WTC11 (cell line): ENCODE data around the gene FREY1. TPM values are rescaled to one million over a fixed set of nuclear protein-coding genes. Genes with fewer than 3 reads are reported as not detected.

Experiments used
- ATAC-seq: fragments of 200-7000 bp; cut with Tn5 transposase; 2 replicates; pipeline ENCODE4 v1.10.0; 2021; ENCODE audit warnings: mild to moderate bottlenecking, moderate library complexity
- CTCF ChIA-PET: fragments of 300-600 bp; sonication (Branson Sonifier 250); formaldehyde crosslinking; loops from one replicate; lab custom pipeline; 2021; ENCODE audit warnings: antibody characterized with exemption; lab: Charles Lee
- POLR2A ChIA-PET: fragments of 350-600 bp; sonication (Branson Sonifier 250); formaldehyde crosslinking; loops from one replicate; lab custom pipeline; 2021; ENCODE audit warnings: antibody characterized with exemption; lab: Charles Lee
- DNase-seq: peaks from one replicate; pipeline ENCODE4 v3.0.0; 2021; ENCODE audit warnings: low spot score
- H3K27ac Mint-ChIP-seq: 2 replicates; pipeline ENCODE4 v1.8.0; 2021; ENCODE audit warnings: mixed read lengths
- H3K27me3 Mint-ChIP-seq: 2 replicates; pipeline ENCODE4 v1.8.0; 2021; ENCODE audit warnings: low read depth, mild to moderate bottlenecking, moderate library complexity, mixed read lengths
- H3K36me3 Mint-ChIP-seq: 2 replicates; pipeline ENCODE4 v1.8.0; 2021; ENCODE audit warnings: mixed read lengths
- H3K4me1 Mint-ChIP-seq: 2 replicates; pipeline ENCODE4 v1.8.0; 2022; ENCODE audit warnings: mixed read lengths
- H3K4me3 Mint-ChIP-seq: 2 replicates; pipeline ENCODE4 v1.8.0; 2021; ENCODE audit warnings: mild to moderate bottlenecking, moderate library complexity, mixed read lengths
- H3K9me3 Mint-ChIP-seq: 2 replicates; pipeline ENCODE4 v1.8.0; 2021; ENCODE audit warnings: mixed read lengths
- ARID4B ChIP-seq: sonication (generic); formaldehyde crosslinking; IDR thresholded peaks from 2 replicates; pipeline ENCODE4 v1.8.0; 2023; ENCODE audit warnings: missing genetic modification reagents, mild to moderate bottlenecking, borderline replicate concordance
- CREM ChIP-seq: sonication (generic); formaldehyde crosslinking; IDR thresholded peaks from 2 replicates; pipeline ENCODE4 v1.8.1; 2022; ENCODE audit warnings: mild to moderate bottlenecking, missing genetic modification reagents, moderate library complexity
- ETV6 ChIP-seq: sonication (generic); formaldehyde crosslinking; IDR thresholded peaks from 2 replicates; pipeline ENCODE4 v1.8.1; 2022; ENCODE audit warnings: mild to moderate bottlenecking, missing genetic modification reagents
- FOXJ3 ChIP-seq: sonication (generic); formaldehyde crosslinking; IDR thresholded peaks from 2 replicates; pipeline ENCODE4 v1.9.0; 2021; ENCODE audit warnings: missing genetic modification reagents, mild to moderate bottlenecking, borderline replicate concordance
- GABPB1 ChIP-seq: sonication (generic); formaldehyde crosslinking; IDR thresholded peaks from 2 replicates; pipeline ENCODE4 v1.8.1; 2023; ENCODE audit warnings: mild to moderate bottlenecking, missing genetic modification reagents
- GRHL2 ChIP-seq: fragments of 250-450 bp; sonication (Bioruptor Pico); IDR thresholded peaks from 2 replicates; pipeline ENCODE4 v1.8.0; 2022; ENCODE audit warnings: mild to moderate bottlenecking, moderate library complexity; ENCODE audit not compliant: insufficient replicate concordance, severe bottlenecking
- KAT7 ChIP-seq: sonication (generic); formaldehyde crosslinking; IDR thresholded peaks from 2 replicates; pipeline ENCODE4 v1.8.1; 2023; ENCODE audit warnings: missing genetic modification reagents, mild to moderate bottlenecking, borderline replicate concordance
- NFYB ChIP-seq: sonication (generic); formaldehyde crosslinking; conservative IDR thresholded peaks from 2 replicates; pipeline ENCODE4 v1.8.0; 2022; ENCODE audit warnings: low read depth, missing genetic modification reagents
- SP1 ChIP-seq: sonication (generic); formaldehyde crosslinking; conservative IDR thresholded peaks from 2 replicates; pipeline ENCODE4 v1.8.1; 2022; ENCODE audit warnings: missing genetic modification reagents
- TEAD1 ChIP-seq: sonication (generic); formaldehyde crosslinking; IDR thresholded peaks from 2 replicates; pipeline ENCODE4 v1.8.0; 2022; ENCODE audit warnings: mild to moderate bottlenecking, missing genetic modification reagents
- TP53 ChIP-seq: sonication (generic); formaldehyde crosslinking; IDR thresholded peaks from 2 replicates; pipeline ENCODE4 v1.8.1; 2023; ENCODE audit warnings: mild to moderate bottlenecking, missing genetic modification reagents
- ZNF232 ChIP-seq: sonication (generic); formaldehyde crosslinking; IDR thresholded peaks from 2 replicates; pipeline ENCODE4 v1.8.0; 2022; ENCODE audit warnings: mild to moderate bottlenecking, missing genetic modification reagents
- total RNA-seq: library from RNA; stranded (reverse); gene quantifications from 3 replicates; pipeline ENCODE4 v1.2.3, GENCODE V29; 2021
- TF ChIP-seq, protein P1 (sequence below): sonication (generic); formaldehyde crosslinking; IDR thresholded peaks from 2 replicates; pipeline ENCODE4 v1.8.1; 2023; ENCODE audit warnings: mild to moderate bottlenecking, missing genetic modification reagents, borderline replicate concordance
- TF ChIP-seq, protein P2 (sequence below): fragments of 250-450 bp; sonication (Bioruptor Pico); IDR thresholded peaks from 2 replicates; pipeline ENCODE4 v1.8.0; 2021; ENCODE audit warnings: mild to moderate bottlenecking
- TF ChIP-seq, protein P3 (sequence below): fragments of 250-450 bp; sonication (Bioruptor Pico); IDR thresholded peaks from 2 replicates; pipeline ENCODE4 v1.9.0; 2021; ENCODE audit warnings: mild to moderate bottlenecking
- TF ChIP-seq, protein P4 (sequence below): sonication (generic); formaldehyde crosslinking; IDR thresholded peaks from 2 replicates; pipeline ENCODE4 v1.8.0; 2022; ENCODE audit warnings: mild to moderate bottlenecking, missing genetic modification reagents
- TF ChIP-seq, protein P5 (sequence below): sonication (generic); formaldehyde crosslinking; IDR thresholded peaks from 2 replicates; pipeline ENCODE4 v1.8.1; 2023; ENCODE audit warnings: mild to moderate bottlenecking, missing genetic modification reagents
- TF ChIP-seq, protein P6 (sequence below): sonication (generic); formaldehyde crosslinking; IDR thresholded peaks from 2 replicates; pipeline ENCODE4 v1.8.1; 2022; ENCODE audit warnings: low read depth, missing genetic modification reagents, borderline replicate concordance

Gene FREY1
- total RNA-seq, 1 experiment from 2014 or later = 2.1 TPM

DNA sequence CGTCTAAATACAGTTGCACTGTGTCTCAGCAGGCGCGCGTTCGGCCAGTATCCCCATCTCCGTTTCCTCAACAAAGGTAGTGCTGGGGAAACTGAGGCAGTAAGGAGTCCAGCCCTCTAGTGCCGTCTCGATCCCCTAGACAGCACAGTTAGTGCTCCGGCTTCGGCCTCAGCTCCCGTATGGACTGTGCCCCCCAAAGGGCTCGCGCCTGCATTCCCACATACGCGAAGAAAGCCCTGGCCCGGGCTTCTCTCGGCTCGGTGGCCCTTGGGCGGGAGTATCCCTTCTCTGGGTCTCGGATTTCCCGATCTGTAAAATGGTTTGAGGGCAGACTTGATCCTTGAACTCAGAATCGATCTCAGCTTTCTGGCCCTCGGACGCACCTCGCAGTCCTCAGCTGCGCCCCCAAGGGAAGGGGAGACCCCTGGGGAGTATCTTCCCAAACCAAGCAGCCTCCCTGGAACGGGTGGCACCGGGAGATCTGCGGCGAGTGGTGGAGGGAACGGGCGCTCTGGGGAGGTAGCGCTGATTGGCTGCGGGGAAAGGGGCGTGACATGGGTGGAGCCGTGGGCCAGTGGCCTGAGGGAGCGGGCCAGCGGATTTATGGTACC is 11.4 kb upstream of the FREY1 start (continued):
- TF ChIP-seq, protein P1, sequence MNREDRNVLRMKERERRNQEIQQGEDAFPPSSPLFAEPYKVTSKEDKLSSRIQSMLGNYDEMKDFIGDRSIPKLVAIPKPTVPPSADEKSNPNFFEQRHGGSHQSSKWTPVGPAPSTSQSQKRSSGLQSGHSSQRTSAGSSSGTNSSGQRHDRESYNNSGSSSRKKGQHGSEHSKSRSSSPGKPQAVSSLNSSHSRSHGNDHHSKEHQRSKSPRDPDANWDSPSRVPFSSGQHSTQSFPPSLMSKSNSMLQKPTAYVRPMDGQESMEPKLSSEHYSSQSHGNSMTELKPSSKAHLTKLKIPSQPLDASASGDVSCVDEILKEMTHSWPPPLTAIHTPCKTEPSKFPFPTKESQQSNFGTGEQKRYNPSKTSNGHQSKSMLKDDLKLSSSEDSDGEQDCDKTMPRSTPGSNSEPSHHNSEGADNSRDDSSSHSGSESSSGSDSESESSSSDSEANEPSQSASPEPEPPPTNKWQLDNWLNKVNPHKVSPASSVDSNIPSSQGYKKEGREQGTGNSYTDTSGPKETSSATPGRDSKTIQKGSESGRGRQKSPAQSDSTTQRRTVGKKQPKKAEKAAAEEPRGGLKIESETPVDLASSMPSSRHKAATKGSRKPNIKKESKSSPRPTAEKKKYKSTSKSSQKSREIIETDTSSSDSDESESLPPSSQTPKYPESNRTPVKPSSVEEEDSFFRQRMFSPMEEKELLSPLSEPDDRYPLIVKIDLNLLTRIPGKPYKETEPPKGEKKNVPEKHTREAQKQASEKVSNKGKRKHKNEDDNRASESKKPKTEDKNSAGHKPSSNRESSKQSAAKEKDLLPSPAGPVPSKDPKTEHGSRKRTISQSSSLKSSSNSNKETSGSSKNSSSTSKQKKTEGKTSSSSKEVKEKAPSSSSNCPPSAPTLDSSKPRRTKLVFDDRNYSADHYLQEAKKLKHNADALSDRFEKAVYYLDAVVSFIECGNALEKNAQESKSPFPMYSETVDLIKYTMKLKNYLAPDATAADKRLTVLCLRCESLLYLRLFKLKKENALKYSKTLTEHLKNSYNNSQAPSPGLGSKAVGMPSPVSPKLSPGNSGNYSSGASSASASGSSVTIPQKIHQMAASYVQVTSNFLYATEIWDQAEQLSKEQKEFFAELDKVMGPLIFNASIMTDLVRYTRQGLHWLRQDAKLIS (CRISPR knock-in tag) = no peak
- TF ChIP-seq GRHL2 = no peak

- H3K4me1 Mint-ChIP-seq = peaks cover 32% of the 10 kb centered on the region
- peaks cover 2% of the 10 kb centered on the region; the same call in 1 of the 2 replicates for H3K27me3 Mint-ChIP-seq
- ATAC-seq (peak; percentile 68), DNase-seq (peak; percentile 94)
- peaks cover 3% of the 10 kb centered on the region; the same call in 1 of the 2 replicates for H3K36me3 Mint-ChIP-seq
- H3K4me3 Mint-ChIP-seq = peak within 1 kb of the TSS; percentile 93
- peak within 1 kb of the TSS; percentile 96 for H3K27ac Mint-ChIP-seq
- POLR2A ChIA-PET = interaction anchor here (0.6 to 1.7 kb wide), 12 partner anchors 11 to 325 kb away, joined by 3 to 8 read pairs (median 3); no protein-coding TSS in a partner anchor
- H3K9me3 Mint-ChIP-seq = no peaks in the 10 kb centered on the region
- CTCF ChIA-PET = interaction anchor here (0.9 to 1.7 kb wide), 10 partner anchors 17 to 146 kb away, joined by 3 to 17 read pairs (median 4); partner anchors contain the start of gene CRY2
- TF ChIP-seq NFYB (CRISPR knock-in tag) = no peak
- TF ChIP-seq TP53 (CRISPR knock-in tag) = no peak
- peak; percentile 70; the same call in 1 of the 2 replicates for TF ChIP-seq ARID4B (CRISPR knock-in tag)
- TF ChIP-seq, protein P2, sequence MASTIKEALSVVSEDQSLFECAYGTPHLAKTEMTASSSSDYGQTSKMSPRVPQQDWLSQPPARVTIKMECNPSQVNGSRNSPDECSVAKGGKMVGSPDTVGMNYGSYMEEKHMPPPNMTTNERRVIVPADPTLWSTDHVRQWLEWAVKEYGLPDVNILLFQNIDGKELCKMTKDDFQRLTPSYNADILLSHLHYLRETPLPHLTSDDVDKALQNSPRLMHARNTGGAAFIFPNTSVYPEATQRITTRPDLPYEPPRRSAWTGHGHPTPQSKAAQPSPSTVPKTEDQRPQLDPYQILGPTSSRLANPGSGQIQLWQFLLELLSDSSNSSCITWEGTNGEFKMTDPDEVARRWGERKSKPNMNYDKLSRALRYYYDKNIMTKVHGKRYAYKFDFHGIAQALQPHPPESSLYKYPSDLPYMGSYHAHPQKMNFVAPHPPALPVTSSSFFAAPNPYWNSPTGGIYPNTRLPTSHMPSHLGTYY = no peak
- TF ChIP-seq TEAD1 (CRISPR knock-in tag) = peak; percentile 30; the same call in 1 of the 2 replicates
- TF ChIP-seq ZNF232 (CRISPR knock-in tag) = 0 out of 2 replicates have a peak, but pooled peaks have one; percentile 56
- TF ChIP-seq, protein P3, sequence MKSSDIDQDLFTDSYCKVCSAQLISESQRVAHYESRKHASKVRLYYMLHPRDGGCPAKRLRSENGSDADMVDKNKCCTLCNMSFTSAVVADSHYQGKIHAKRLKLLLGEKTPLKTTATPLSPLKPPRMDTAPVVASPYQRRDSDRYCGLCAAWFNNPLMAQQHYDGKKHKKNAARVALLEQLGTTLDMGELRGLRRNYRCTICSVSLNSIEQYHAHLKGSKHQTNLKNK (CRISPR knock-in tag) = no peak
- TF ChIP-seq SP1 (CRISPR knock-in tag) = peak; percentile 77
- TF ChIP-seq ETV6 (CRISPR knock-in tag) = 0 out of 2 replicates have a peak, but pooled peaks have one; percentile 28
- TF ChIP-seq, protein P4, sequence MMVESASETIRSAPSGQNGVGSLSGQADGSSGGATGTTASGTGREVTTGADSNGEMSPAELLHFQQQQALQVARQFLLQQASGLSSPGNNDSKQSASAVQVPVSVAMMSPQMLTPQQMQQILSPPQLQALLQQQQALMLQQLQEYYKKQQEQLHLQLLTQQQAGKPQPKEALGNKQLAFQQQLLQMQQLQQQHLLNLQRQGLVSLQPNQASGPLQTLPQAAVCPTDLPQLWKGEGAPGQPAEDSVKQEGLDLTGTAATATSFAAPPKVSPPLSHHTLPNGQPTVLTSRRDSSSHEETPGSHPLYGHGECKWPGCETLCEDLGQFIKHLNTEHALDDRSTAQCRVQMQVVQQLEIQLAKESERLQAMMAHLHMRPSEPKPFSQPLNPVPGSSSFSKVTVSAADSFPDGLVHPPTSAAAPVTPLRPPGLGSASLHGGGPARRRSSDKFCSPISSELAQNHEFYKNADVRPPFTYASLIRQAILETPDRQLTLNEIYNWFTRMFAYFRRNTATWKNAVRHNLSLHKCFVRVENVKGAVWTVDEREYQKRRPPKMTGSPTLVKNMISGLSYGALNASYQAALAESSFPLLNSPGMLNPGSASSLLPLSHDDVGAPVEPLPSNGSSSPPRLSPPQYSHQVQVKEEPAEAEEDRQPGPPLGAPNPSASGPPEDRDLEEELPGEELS (CRISPR knock-in tag) = no peak
- TF ChIP-seq KAT7 = 0 out of 2 replicates have a peak, but pooled peaks have one; percentile 12
- peak; percentile 51; the same call in 1 of the 2 replicates for TF ChIP-seq GABPB1 (CRISPR knock-in tag)
- TF ChIP-seq, protein P5, sequence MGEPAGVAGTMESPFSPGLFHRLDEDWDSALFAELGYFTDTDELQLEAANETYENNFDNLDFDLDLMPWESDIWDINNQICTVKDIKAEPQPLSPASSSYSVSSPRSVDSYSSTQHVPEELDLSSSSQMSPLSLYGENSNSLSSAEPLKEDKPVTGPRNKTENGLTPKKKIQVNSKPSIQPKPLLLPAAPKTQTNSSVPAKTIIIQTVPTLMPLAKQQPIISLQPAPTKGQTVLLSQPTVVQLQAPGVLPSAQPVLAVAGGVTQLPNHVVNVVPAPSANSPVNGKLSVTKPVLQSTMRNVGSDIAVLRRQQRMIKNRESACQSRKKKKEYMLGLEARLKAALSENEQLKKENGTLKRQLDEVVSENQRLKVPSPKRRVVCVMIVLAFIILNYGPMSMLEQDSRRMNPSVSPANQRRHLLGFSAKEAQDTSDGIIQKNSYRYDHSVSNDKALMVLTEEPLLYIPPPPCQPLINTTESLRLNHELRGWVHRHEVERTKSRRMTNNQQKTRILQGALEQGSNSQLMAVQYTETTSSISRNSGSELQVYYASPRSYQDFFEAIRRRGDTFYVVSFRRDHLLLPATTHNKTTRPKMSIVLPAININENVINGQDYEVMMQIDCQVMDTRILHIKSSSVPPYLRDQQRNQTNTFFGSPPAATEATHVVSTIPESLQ (CRISPR knock-in tag) = no peak
- no peak for TF ChIP-seq FOXJ3 (CRISPR knock-in tag)
- 0 out of 2 replicates have a peak, but pooled peaks have one; percentile 27 for TF ChIP-seq CREM (CRISPR knock-in tag)
- TF ChIP-seq, protein P6, sequence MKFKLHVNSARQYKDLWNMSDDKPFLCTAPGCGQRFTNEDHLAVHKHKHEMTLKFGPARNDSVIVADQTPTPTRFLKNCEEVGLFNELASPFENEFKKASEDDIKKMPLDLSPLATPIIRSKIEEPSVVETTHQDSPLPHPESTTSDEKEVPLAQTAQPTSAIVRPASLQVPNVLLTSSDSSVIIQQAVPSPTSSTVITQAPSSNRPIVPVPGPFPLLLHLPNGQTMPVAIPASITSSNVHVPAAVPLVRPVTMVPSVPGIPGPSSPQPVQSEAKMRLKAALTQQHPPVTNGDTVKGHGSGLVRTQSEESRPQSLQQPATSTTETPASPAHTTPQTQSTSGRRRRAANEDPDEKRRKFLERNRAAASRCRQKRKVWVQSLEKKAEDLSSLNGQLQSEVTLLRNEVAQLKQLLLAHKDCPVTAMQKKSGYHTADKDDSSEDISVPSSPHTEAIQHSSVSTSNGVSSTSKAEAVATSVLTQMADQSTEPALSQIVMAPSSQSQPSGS (CRISPR knock-in tag) = no peak
Observed at GRCh38 chr11:45917623-45918330, 10.7 kb upstream of the FREY1 start, which contains the start of gene PEX16. Gene PEX16, minus strand, starts transcription at chr11:45917877. Its CDS starts 66 bp downstream, at chr11:45917811.
